NCI-H1930 (cell line): ENCODE data around the gene MISP3.
"Not testable (repeated sequence)": the region's sequence is repeated elsewhere in the genome, so short reads cannot be mapped to it uniquely, and the experiment has no call there.

Experiments used
- DNase-seq, 2 experiments: peaks; one replicate each; lab custom pipeline; 2025; lab: John Stamatoyannopoulos, UW

Gene MISP3

DNA sequence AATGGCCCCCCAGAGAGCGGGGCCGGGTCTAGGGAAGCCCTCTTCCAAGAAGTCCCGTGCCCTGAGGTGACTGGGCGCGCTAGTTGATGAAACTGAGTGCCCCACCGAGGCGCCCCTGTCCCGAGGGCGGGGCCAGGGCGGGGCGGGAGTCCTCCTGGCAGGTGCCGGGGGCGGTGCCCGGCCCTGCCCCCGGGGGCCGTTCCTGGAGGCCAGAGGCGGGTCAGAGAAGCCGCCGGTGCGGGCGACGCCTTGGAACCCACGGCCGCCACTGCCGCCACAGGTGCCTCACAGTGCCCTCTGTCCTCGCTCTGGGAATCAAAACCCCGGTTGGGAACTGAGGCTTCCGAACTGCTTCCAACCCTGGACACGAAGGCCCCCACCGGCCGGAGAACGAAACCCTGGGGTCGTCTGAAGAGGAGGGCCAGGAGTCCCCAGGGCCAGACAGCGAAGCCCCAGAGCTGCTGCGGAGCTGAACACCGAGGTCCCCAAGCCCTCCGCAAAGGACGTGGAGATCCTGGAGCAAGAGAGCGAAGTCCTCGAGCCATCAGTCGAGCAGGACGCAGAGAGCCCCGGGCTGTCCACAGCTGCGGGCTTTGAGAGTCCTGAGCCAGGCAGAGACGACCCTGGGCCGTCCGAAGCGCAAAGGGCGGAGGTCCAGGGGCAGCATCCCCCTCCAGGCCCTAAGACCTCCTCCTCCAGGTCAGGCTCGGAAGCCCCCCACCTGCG lies at the start of gene MISP3:
MISP3 (plus strand) TSS at position 252 of the 726 bp plus-strand sequence. CDS start 524 bp downstream, outside the sequence.
- DNase-seq = peak in 1 of 2 experiments; percentile 61

DNA sequence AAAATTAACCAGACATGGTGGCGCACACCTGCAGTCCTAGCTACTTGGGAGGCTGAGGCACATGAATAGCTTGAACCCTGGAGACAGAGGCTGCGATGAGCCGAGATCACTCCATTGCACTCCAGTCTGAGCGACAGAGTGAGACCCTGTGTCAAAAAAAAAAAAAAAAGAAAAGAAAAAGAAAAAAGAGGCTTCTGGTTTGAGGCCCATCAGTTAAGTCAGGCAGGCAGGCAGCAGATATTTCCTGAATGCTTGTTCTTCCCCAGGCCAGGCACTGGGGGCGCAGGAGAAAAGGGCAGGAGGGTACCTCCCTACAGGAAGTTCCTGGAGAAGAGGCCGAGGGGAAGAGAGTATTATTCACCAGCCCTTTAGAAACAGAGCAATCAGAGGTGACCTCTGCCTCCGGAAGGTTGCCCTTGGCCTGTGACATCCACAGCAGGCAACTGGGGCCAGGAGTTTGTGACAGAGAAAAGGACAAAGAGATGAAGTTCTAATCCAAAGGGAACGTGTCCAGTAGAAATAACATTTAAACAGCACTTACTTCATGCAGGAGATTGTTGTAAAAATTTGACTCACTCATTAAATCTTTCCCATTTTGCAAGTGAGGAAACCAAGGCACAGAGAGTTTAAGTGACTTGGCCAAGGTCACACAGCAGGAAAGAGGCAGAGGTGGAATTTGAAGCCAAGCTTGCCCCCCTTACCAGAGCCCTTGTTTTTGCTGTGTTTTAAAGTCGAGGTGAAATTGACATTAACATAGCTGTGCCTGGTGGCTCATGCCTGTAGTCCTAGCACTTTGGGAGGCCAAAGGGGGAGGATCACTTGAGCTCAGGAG lies 49.0 kb upstream of the MISP3 start:
- DNase-seq = no peak

DNA sequence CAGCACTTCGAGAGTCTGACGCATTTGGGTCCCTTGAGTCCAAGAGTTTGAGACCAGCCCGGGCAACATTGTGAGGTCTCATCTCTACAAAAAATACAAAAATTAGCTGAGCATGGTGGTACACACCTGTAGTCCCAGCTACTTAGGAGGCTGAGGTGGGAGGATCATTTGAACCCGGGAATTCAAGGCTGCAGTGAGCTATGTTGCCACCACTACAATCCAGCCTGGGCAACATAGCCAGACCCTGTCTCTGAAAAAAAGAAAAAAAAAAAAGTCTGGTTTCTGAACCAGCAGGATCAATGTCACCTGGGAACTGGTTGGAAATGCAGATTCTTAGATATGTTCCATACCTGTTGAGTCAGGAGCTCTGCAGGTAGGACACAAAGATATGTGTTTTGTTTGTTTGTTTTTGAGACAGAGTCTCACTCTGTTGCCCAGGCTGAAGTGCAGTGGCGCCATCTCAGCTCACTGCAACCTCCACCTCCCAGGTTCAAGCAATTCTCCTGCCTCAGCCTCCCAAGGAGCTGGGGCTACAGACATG lies 45.9 kb upstream of the MISP3 start:
- DNase-seq = not testable (repeated sequence)

DNA sequence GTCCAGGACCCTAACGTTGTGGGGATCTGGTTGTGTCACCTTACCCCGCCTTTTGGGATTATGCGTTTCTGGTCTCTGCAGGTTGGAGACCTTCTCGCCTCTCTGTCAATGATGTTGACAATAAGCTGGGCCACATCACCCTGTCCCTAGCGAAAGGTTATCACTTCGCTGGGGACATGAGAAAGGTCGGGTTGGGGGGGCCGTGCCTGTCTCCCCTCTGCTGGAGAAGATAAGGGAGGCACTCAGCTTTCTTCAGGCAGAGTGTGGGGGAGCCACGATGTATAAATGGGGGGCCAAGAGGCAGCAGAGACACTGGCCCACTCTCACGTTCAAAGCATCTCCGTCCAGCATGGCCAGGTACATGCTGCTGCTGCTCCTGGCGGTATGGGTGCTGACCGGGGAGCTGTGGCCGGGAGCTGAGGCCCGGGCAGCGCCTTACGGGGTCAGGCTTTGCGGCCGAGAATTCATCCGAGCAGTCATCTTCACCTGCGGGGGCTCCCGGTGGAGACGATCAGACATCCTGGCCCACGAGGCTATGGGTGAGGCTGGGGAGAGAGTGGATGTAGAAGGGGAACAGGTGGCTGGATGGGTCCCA lies 44.6 kb upstream of the MISP3 start, which contains the start of gene RLN3:
RLN3 (plus strand) TSS at position 293 of the 595 bp plus-strand sequence; CDS start at position 350, 57 bp downstream.
- no peak for DNase-seq

DNA sequence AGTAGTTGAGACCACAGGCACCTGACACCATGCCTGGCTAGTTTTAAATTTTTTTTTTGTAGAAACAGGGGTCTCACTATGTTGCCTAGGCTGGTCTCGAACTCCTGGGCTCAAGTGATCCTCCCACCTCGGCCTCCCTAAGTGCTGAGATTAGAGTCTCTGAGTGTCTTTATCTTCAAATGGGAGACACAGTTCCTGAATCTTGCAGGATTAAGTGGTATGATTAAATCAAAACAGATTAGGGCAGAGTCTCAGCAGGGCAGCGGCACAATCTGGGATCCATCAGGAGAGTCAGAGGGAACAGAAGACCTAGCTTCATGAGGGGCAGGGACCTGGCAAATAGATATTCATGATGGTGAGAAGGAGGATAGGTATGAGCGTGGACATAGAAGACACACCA lies 43.7 kb upstream of the MISP3 start:
- DNase-seq = no peak

DNA sequence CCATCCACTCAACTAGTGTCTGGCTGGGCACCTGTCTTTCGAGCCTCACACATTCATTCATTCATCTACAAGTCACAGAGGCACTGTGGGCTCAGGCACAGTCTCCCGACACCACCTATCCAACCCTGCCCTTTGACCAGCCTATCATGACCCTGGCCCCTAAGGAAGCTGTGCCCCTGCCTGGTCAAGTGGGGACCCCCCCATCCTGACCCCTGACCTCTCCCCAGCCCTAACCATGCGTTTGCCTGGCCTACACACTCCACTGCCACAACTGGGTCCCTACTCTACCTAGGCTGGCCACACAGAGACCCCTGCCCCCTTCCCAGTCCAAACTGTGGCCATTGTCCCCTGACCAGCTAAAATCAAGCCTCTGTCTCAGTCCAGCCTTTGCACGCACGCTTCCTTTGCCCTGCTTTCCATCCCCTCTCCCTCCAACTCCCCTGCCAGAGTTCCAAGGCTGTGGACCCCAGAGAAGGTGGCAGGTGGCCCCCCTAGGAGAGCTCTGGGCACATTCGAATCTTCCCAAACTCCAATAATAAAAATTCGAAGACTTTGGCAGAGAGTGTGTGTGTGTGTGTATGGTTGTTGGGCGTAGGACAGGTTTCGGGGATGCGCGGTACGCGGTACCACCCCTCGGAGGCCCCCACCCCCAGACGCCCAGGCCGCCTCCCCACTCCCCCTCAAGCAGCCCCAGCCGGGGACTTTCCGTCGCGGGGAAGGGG lies 41.4 kb upstream of the MISP3 start:
- no peak for DNase-seq

DNA sequence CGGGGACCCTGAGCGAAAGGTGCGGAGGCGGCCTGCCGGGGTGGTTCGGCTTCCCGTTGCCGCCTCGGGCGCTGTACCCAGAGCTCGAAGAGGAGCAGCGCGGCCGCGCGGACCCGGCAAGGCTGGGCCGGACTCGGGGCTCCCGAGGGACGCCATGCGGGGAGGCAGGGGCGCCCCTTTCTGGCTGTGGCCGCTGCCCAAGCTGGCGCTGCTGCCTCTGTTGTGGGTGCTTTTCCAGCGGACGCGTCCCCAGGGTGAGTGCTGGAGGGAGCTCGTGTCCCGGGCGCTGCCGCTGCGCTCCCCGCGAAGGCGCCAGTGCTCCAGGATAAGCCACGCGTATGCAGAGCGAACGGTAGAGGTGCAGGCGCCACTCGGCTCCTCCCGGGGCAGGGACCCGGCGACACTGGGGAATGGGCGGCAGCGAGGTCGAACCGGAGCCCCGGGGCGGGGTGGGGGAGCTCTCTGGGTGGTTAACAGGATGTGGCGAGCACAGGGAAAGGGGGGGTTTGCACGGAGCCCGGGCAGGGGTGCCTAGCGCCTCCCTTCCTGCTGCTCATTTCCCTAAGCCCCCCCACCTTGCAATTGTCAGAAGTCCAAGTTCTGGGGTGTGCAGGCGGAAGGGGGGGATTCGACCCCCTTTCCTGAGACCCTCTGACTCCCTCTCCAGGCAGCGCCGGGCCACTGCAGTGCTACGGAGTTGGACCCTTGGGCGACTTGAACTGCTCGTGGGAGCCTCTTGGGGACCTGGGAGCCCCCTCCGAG lies 40.7 kb upstream of the MISP3 start, which contains the start of gene IL27RA:
IL27RA (plus strand) TSS at position 44 of the 762 bp plus-strand sequence; CDS start at position 155, 111 bp downstream.
- peak; percentile 13 to 57 for DNase-seq

DNA sequence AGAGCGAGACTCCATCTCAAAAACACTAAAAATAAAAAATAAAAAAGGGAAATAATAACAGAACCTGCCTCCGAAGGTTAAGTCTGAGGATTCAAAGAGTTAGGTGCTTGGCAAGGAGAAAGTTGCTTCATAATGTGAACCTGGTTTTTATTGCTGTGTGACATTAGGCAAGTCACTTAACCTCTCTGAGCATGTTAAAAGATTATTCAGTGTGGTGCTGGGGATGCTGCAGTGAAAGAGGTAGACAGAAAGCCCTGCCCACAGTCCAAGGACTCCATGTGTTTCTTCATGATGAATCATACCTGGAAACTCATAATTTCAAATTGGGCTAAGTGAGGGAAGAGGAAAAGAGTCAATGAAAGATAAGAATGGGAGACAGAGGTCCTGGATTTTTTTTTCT lies 38.6 kb upstream of the MISP3 start:
- no peak for DNase-seq

DNA sequence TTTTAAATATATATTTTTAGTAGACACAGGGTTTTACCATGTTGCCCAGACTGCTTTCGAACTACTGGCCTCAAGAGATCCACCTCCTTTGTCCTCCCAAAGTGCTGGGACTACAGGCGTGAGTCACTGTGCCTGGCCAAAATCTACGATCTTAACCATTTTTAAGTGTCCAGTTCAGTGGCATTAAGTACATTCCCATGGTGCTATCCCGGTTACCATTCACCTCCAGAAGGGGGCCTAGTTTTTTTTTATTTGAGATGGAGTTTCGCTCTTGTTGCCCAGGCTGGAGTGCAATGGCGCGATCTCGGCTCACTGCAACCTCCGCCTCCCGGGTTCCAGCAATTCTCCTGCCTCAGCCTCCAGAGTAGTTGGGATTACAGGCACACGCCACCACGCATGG lies 37.4 kb upstream of the MISP3 start:
- not testable (repeated sequence) for DNase-seq

DNA sequence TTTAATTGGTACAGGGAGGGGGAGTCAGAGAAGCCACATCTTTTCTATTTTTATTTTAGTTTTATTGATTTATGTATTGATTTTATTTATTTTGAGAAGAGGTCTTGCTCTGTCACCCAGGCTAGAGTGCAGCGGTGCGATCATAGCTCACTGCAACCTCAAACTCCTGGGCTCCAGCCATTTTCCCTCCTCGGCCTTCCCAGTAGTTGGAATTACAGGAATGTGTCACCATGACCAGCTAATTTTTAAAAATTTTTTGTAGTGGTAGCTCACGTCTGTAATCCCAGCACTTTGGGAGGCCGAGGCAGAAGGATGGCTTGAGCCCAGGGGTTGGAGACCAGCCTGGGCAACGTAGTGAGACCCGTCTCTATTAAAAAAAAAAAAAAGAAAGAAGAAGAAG lies 36.9 kb upstream of the MISP3 start:
- DNase-seq = no peak

DNA sequence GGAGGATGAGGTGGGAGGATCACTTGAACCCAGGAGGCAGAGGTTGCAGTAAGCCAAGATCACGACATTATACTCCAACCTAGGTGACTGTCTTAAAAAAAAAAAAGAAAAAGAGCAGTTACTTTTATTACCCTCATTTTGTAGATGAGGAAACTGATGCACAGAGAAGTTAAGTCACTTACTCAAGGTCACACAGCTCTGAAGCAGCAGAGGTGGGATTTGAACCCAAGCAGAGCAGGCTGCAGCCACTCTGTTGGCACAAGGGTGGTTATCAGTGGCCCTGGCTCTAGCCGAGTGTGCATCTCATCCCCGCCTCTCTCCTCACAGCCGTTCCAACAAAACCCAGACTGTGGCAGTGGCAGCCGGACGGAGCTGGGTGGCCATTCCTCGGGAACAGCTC lies 33.4 kb upstream of the MISP3 start:
- DNase-seq = no peak

DNA sequence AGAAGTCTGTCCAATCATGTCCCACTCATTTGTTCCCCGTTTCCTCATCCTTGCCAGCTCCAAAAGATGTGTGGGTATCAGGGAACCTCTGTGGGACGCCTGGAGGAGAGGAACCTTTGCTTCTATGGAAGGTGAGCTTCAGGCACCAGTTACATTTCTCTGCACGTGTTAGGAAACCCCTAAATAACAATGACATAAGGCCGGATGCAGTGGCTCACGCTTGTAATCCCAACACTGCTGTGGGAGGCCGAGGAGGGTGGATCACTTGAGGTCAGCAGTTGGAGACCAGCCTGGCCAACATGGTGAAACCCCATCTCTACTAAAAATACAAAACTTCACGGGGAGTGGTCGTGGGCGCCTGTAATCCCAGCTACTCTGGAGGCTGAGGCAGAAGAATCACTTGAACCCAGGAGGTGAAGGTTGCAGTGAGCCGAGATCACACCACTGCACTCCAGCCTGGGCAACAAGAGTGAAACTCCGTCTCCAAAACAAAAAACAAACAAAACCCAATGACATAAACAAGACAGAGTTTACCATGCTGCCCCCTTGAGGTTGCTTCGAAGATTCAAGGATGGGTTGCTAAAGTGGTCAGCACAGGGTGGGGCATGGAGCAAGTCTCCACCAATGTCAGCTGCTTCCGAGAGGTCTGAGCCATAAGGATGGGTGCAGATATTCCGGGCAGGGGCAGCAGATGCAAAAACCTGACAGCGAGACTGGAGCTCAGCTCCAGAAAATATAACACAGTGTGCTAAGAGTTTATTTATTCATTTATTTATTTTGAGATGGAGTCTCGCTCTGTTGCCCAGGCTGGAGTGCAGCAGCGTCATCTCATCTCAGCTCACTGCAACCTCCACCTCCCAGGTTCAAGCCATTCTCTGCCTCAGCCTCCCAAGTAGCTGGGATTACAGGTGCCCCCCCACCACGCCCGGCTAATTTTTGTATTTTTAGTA lies 29.7 kb upstream of the MISP3 start:
- DNase-seq = not testable (repeated sequence)

DNA sequence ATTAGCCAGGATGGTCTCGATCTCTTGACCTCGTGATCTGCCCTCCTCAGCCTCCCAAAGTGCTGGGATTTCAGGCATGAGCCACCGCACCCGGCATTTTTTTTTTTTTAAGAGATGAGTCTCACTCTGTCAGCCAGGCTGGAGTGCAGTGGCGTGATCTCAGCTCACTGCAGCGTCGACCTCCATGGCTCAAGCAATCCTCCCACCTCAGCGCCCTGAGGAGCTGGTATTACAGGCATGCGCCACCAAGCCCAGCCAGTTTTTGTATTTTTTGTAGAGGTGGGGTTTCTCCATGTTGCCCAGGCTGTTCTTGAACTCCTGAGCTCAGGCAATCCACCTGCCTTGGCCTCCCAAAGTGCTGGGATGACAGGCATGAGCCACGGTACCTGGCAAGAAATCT lies 24.7 kb upstream of the MISP3 start:
- not testable (repeated sequence) for DNase-seq

DNA sequence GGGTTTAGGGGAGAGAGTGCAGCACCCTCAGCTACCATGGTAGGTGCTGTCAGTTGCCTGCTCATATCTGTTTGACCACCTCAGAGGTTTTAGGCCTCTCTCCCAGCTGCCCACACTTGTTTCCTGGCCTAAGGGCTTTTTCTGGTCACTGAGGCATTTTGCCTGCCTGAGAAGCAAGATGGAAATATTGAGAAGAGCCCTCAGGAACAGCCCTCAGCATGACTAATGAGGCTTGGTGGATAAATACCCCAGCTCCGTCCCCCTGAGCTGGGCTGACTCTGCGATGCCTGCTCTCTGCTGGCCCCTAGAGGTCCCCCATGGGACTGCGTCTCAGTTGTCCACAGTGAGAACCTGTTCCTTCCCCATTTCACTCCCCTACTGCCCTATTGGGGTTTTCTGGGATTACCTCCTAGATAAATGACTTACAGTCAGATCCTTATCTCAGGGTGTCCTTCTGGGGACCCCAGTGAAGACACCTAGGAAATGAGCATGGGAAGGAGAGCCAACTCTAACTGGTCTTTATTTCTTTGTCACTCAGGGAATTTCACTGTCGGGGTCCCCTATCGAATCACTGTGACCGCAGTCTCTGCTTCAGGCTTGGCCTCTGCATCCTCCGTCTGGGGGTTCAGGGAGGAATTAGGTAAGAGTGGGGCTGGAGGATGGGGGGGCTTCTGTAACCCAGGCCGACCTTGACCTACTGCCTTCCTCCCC lies 24.0 kb upstream of the MISP3 start:
- peak in 1 of 2 experiments; percentile 13 for DNase-seq

DNA sequence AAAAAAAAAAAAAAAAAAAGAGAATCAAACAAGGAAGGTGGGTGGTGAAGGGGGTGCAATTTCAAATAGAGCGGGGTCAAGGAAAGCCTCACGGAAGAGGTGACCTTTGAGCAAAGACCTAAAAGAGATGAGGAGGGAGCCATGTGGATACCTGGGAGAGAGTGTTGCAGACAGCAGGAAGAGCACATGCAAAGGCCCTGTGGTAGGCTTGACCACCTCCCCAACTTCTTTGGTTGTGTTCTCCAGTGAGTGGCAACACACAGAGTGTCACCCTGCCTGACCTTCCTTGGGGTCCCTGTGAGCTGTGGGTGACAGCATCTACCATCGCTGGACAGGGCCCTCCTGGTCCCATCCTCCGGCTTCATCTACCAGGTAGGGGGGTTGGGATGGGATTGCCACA lies 22.1 kb upstream of the MISP3 start:
- no peak for DNase-seq

DNA sequence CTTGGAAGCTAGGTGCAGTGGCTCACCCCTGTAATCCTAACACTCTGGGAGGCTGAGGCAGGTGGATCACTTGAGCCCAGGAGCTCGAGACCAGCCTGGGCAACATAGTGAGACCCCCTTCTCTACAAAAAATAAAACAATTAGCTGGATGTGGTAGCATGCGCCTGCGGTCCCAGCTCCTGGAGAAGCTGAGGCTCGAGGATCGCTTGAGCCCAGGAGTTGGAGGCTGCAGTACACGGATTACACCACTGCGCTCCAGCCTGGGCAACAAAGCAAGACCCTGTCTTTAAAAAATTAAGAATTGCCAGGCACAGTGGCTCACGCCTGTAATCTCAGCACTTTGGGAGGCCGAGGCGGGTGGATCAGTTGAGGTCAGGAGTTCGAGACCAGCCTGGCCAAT lies 21.6 kb upstream of the MISP3 start:
- DNase-seq = not testable (repeated sequence)

DNA sequence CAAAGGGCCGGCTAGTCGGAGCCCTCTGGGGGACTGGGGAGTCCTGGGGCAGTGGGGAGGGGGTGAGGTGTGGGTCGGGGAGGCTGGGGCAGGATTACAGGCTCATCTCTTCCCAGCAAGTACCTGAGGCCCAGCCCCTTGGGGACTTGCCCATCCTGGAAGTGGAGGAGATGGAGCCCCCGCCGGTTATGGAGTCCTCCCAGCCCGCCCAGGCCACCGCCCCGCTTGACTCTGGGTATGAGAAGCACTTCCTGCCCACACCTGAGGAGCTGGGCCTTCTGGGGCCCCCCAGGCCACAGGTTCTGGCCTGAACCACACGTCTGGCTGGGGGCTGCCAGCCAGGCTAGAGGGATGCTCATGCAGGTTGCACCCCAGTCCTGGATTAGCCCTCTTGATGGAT lies 20.6 kb upstream of the MISP3 start:
- no peak for DNase-seq

DNA sequence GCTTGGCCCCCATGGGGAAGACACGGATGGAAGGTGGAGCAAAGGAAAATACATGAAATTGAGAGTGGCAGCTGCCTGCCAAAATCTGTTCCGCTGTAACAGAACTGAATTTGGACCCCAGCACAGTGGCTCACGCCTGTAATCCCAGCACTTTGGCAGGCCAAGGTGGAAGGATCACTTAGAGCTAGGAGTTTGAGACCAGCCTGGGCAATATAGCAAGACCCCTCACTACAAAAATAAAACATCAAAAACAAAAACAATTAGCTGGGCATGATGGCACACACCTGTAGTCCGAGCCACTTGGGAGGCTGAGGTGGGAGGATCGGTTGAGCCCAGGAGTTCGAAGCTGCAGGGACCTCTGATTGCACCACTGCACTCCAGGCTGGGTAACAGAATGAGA lies 20.1 kb upstream of the MISP3 start:
- DNase-seq = no peak

DNA sequence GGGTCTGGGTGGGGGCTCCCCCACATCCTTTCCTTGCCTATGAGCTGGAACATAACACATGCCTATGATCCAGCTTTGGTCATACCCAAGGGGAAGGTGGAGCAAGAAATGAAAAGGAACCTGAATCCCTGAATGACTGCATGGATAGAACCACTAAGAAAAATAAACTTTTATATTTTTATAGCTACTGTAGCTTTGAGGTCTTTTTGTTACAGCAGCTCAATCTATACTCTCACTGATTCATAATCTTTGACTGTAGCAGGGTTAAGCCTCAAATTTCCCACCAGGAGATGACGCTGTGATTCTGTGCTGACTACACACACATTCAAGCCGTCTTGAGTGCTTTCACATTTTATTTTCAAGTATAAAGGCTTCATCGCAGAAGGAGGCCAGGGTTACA lies 19.6 kb upstream of the MISP3 start:
- no peak for DNase-seq
